HepG2 (cell line): ENCODE measurements around the gene RP2. TPM values are rescaled to one million over a fixed set of nuclear protein-coding genes. Genes with fewer than 3 reads are reported as not detected.

Experiments used
- E2F2 ChIP-seq: sonication (generic); formaldehyde crosslinking; IDR thresholded peaks from 2 replicates; pipeline ENCODE4 v1.4.0; 2020; ENCODE audit warnings: missing genetic modification reagents, borderline replicate concordance
- ELF4 ChIP-seq: sonication (generic); formaldehyde crosslinking; IDR thresholded peaks from 2 replicates; pipeline ENCODE4 v1.5.0; 2020; ENCODE audit warnings: missing genetic modification reagents, mild to moderate bottlenecking, moderate library complexity, borderline replicate concordance
- KDM6A ChIP-seq: IDR thresholded peaks from 2 replicates; pipeline ENCODE4 v1.6.1; 2016; ENCODE audit warnings: low read depth
- MLLT10 ChIP-seq: sonication (generic); formaldehyde crosslinking; IDR thresholded peaks from 2 replicates; pipeline ENCODE4 v1.4.0; 2020; ENCODE audit warnings: missing genetic modification reagents
- MTERF4 ChIP-seq: sonication (generic); formaldehyde crosslinking; IDR thresholded peaks from 2 replicates; pipeline ENCODE4 v1.8.0; 2023; ENCODE audit warnings: mild to moderate bottlenecking, missing genetic modification reagents
- NR0B2 ChIP-seq: sonication (generic); formaldehyde crosslinking; IDR thresholded peaks from 2 replicates; pipeline ENCODE4 v1.4.0; 2020; ENCODE audit warnings: mild to moderate bottlenecking, missing genetic modification reagents
- PATZ1 ChIP-seq: sonication (generic); formaldehyde crosslinking; IDR thresholded peaks from 2 replicates; pipeline ENCODE4 v1.4.0; 2020; ENCODE audit warnings: missing genetic modification reagents
- PAX8 ChIP-seq: sonication (generic); formaldehyde crosslinking; IDR thresholded peaks from 2 replicates; pipeline ENCODE4 v1.8.0; 2022; ENCODE audit warnings: mild to moderate bottlenecking, missing genetic modification reagents, borderline replicate concordance
- PBX2 ChIP-seq: IDR thresholded peaks from 2 replicates; pipeline ENCODE4 v1.6.1; 2016; ENCODE audit warnings: control low read depth
- PBX3 ChIP-seq: sonication (generic); formaldehyde crosslinking; IDR thresholded peaks from 2 replicates; pipeline ENCODE4 v1.8.1; 2023; ENCODE audit warnings: missing genetic modification reagents, inconsistent platforms, borderline replicate concordance
- RBM22 ChIP-seq: fragments of 200-400 bp; formaldehyde crosslinking; optimal IDR thresholded peaks from 2 replicates; pipeline ENCODE3; 2017; ENCODE audit warnings: mild to moderate bottlenecking, low read length, moderate library complexity
- RXRB ChIP-seq: IDR thresholded peaks from 2 replicates; pipeline ENCODE4 v1.6.1; 2016; ENCODE audit warnings: borderline replicate concordance, missing genetic modification reagents, missing compliant biosample characterization
- SIN3B ChIP-seq: fragments of 150-350 bp; IDR thresholded peaks from 2 replicates; pipeline ENCODE4 v1.6.1; 2014; ENCODE audit warnings: low read length
- ZBTB34 ChIP-seq: sonication (generic); formaldehyde crosslinking; IDR thresholded peaks from 2 replicates; pipeline ENCODE4 v1.8.0; 2022; ENCODE audit warnings: mild to moderate bottlenecking, missing genetic modification reagents
- ZKSCAN5 ChIP-seq: sonication (generic); formaldehyde crosslinking; IDR thresholded peaks from 2 replicates; pipeline ENCODE4 v1.5.1; 2020; ENCODE audit warnings: mild to moderate bottlenecking, missing genetic modification reagents
- ZMYM4 ChIP-seq: sonication (generic); formaldehyde crosslinking; IDR thresholded peaks from 2 replicates; pipeline ENCODE4 v1.8.1; 2023; ENCODE audit warnings: mild to moderate bottlenecking, missing genetic modification reagents
- ZNF235 ChIP-seq: sonication (generic); formaldehyde crosslinking; IDR thresholded peaks from 2 replicates; pipeline ENCODE4 v1.8.1; 2023; ENCODE audit warnings: mild to moderate bottlenecking, missing genetic modification reagents, borderline replicate concordance
- ZNF350 ChIP-seq: sonication (generic); formaldehyde crosslinking; IDR thresholded peaks from 2 replicates; pipeline ENCODE4 v1.4.0; 2020; ENCODE audit warnings: mild to moderate bottlenecking, low read depth, missing genetic modification reagents, borderline replicate concordance
- ZNF446 ChIP-seq: sonication (generic); formaldehyde crosslinking; IDR thresholded peaks from 2 replicates; pipeline ENCODE4 v1.5.0; 2020; ENCODE audit warnings: mild to moderate bottlenecking, missing genetic modification reagents
- ZNF569 ChIP-seq: sonication (generic); formaldehyde crosslinking; IDR thresholded peaks from 2 replicates; pipeline ENCODE4 v1.5.0; 2020; ENCODE audit warnings: mild to moderate bottlenecking, missing genetic modification reagents, moderate library complexity, borderline replicate concordance
- ZNF713 ChIP-seq: sonication (generic); formaldehyde crosslinking; IDR thresholded peaks from 2 replicates; pipeline ENCODE4 v1.4.0; 2020; ENCODE audit warnings: mild to moderate bottlenecking, missing genetic modification reagents
- ZNF766 ChIP-seq: sonication (generic); formaldehyde crosslinking; IDR thresholded peaks from 2 replicates; pipeline ENCODE4 v1.5.0; 2020; ENCODE audit warnings: missing genetic modification reagents, borderline replicate concordance
- ZSCAN20 ChIP-seq: sonication (generic); formaldehyde crosslinking; IDR thresholded peaks from 2 replicates; pipeline ENCODE4 v1.4.0; 2020; ENCODE audit warnings: missing genetic modification reagents, mild to moderate bottlenecking, borderline replicate concordance
- polyA plus RNA-seq, 8 experiments: library from polyadenylated mRNA; depleted of rRNA in 3 of 8; stranded (reverse) in 7 of 8; unstranded in 1 of 8; fragments of >200 nt; fragmentation: Illumina TruSeq in 4 of 8; extraction: Trizol in 4 of 8; gene quantifications; 2 replicates each; pipeline versions ENCODE4 v1.2.1 to v1.2.3, GENCODE V29; 2011 to 2016; ENCODE audit warnings: low read depth in 4 of 8, missing spikeins in 1 of 8, mixed read lengths in 1 of 8; ENCODE audit not compliant: insufficient read depth in 1 of 8
- total RNA-seq, 5 experiments: library from RNA; depleted of rRNA; stranded (reverse); fragments of >200 nt; fragmentation: Illumina TruSeq; extraction: Trizol; gene quantifications; 2 replicates each; pipeline ENCODE4 v1.2.3, GENCODE V29; 2016; ENCODE audit warnings: low read depth in 1 of 5

The RP2 gene
- total and polyA plus RNA-seq, 2 of the 13 experiments (the other 11 are each of a cell fraction or from before 2014, with no cell fraction given): 5.0 to 9.9 TPM

GRCh38 chrX:46918434-46918833 is 81.6 kb downstream of the RP2 start (continued):
- TF ChIP-seq ZNF569 (no peak), ZNF766 (CRISPR knock-in tag) (no peak), PBX3 (CRISPR knock-in tag) (no peak), MTERF4 (no peak), PATZ1 (CRISPR knock-in tag) (no peak), ELF4 (CRISPR knock-in tag) (no peak), ZBTB34 (CRISPR knock-in tag) (no peak), PBX2 (CRISPR knock-in tag) (no peak), ZNF350 (CRISPR knock-in tag) (no peak), PAX8 (CRISPR knock-in tag) (no peak), RBM22 (no peak), KDM6A (CRISPR knock-in tag) (peak; percentile 42; the same call in 1 of the 2 replicates), E2F2 (no peak), ZMYM4 (CRISPR knock-in tag) (no peak), ZNF713 (CRISPR knock-in tag) (no peak), SIN3B (no peak), ZNF235 (CRISPR knock-in tag) (no peak), ZNF446 (no peak), RXRB (CRISPR knock-in tag) (0 out of 2 replicates have a peak, but pooled peaks have one; percentile 18), ZSCAN20 (CRISPR knock-in tag) (no peak), NR0B2 (no peak), MLLT10 (no peak), ZKSCAN5 (CRISPR knock-in tag) (no peak)
